Sigmoid colon (tissue), 4 donors: ENCODE results near the gene ENHO.

Experiments used
- CTCF ChIP-seq, 4 experiments: fragments of 450-650 bp in 3 of 4; fragments of 200-600 bp in 1 of 4; IDR thresholded peaks; one replicate each; pipeline ENCODE4 v1.5.1; 2016 to 2019; ENCODE audit warnings: antibody characterized with exemption in 4 of 4, mild to moderate bottlenecking in 3 of 4, moderate library complexity in 2 of 4
- EP300 ChIP-seq, 4 donors: sonication (generic); formaldehyde crosslinking; IDR thresholded peaks; one replicate each; pipeline ENCODE4 v1.6.1; 2017; ENCODE audit warnings: antibody characterized with exemption in 4 of 4
- POLR2A ChIP-seq, 2 donors: fragments of 450-650 bp; IDR thresholded peaks; one replicate each; pipeline ENCODE4 v1.6.1; 2016; ENCODE audit warnings: antibody characterized with exemption in 2 of 2, mild to moderate bottlenecking in 2 of 2, moderate library complexity in 2 of 2
- POLR2AphosphoS5 ChIP-seq, 4 donors: sonication (generic); formaldehyde crosslinking; IDR thresholded peaks; one replicate each; pipeline ENCODE4 v1.6.1; 2017; ENCODE audit warnings: antibody characterized with exemption in 4 of 4

- TF ChIP-seq CTCF (IDR thresholded peaks at IDR 0.05) (no peak), POLR2A (IDR thresholded peaks at IDR 0.05) (no peak), EP300 (IDR thresholded peaks at IDR 0.05) (no peak), POLR2AphosphoS5 (IDR thresholded peaks at IDR 0.05) (no peak)
These were observed 24.2 kb downstream of the ENHO start for GRCh38 chr9:34498553-34498952.
